ENCODE data around the gene ZCCHC14.

Gene ZCCHC14

DNA sequence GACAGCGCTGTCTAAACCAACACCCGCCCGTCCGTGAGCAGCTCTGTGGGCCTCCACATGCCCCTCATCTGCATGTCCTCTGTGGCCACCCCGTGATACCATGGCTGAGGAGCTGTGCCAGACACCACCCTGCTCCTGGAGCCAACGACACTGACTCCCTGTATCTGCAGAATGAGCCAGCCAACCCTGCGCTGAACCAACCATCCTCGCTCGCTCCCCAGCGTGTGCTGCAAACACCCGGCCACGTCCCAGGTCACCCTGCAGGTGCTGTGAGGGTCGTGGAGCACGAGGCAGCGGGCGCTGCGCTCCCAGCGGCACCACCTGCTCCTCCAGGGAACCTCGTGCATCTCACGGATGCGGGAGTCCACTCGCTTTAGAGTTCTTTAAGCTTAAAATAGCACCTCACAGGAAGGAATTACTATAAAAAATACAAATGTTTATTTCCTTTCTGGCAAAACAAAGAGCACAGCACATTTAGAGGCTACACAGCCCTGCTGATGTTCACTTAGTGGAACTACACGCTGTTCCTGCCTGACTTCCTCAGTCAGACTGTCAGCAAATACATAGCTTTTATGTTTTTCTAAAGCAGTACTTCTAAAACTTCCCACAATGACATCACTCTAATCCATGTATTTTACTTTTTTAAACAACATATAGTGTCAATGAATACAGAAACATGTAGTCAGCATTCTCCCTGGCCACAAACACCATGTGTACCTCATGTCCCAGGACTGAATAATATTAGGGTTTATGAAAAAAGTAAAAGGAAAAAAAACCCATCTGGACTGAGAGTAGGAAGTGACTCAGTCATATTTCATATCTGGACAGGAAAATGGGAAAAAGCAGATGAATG lies 57.2 kb downstream of the ZCCHC14 start:
- Histone ChIP-seq H3K36me3 (ENCODE audit: insufficient read depth) (no peaks in the 10 kb centered on the region), H3K9ac (no peak overlapping the region), H3K27ac (no peak overlapping the region), H3K4me1 (ENCODE audit: low read depth, poor library complexity, severe bottlenecking) (no peaks in the 10 kb centered on the region), H3K4me2 (no peak overlapping the region), H2AFZ (ENCODE audit: low read depth) (no peak overlapping the region), H3K4me3 (IDR thresholded peaks at IDR 0.05; ENCODE audit: insufficient read depth, low read depth, low read length) (no peak overlapping the region), H3K79me2 (ENCODE audit: insufficient read depth, low read depth) (no peaks in the 10 kb centered on the region), H4K20me1 (ENCODE audit: insufficient read depth) (no peaks in the 10 kb centered on the region), H3K27me3 (ENCODE audit: insufficient read depth, low read depth) (no peaks in the 10 kb centered on the region)
- TF ChIP-seq, protein P1, sequence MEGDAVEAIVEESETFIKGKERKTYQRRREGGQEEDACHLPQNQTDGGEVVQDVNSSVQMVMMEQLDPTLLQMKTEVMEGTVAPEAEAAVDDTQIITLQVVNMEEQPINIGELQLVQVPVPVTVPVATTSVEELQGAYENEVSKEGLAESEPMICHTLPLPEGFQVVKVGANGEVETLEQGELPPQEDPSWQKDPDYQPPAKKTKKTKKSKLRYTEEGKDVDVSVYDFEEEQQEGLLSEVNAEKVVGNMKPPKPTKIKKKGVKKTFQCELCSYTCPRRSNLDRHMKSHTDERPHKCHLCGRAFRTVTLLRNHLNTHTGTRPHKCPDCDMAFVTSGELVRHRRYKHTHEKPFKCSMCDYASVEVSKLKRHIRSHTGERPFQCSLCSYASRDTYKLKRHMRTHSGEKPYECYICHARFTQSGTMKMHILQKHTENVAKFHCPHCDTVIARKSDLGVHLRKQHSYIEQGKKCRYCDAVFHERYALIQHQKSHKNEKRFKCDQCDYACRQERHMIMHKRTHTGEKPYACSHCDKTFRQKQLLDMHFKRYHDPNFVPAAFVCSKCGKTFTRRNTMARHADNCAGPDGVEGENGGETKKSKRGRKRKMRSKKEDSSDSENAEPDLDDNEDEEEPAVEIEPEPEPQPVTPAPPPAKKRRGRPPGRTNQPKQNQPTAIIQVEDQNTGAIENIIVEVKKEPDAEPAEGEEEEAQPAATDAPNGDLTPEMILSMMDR (conservative IDR thresholded peaks at IDR 0.05; ENCODE audit: low read depth, low read length): no peak

DNA sequence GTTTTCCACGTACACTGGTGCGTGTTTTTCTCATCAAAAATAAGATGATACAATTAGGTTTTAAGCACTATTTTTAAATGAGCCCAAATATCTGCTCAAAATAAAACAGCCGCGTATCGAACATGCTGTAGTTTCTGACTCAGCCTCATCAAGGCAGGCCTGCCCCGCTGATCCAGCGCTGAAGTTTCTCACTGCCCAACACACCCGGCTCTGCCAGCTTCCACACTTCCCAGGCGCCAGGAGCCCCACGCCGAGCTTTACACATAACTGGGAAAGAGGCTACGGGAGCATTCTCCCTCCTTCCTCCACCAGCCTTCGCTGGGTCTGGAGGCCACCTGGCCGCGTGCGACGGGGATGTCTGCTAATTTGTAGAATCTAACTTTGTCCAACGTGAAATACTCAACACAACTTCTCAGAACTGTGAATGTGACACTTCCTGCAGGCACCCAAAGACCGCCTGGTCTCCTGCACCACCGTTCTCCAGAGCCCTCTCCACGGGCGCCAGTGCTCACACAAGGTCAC lies 58.6 kb downstream of the ZCCHC14 start:
- no peaks in the 10 kb centered on the region for H3K79me2 ChIP-seq (ENCODE audit: insufficient read depth, low read depth)

DNA sequence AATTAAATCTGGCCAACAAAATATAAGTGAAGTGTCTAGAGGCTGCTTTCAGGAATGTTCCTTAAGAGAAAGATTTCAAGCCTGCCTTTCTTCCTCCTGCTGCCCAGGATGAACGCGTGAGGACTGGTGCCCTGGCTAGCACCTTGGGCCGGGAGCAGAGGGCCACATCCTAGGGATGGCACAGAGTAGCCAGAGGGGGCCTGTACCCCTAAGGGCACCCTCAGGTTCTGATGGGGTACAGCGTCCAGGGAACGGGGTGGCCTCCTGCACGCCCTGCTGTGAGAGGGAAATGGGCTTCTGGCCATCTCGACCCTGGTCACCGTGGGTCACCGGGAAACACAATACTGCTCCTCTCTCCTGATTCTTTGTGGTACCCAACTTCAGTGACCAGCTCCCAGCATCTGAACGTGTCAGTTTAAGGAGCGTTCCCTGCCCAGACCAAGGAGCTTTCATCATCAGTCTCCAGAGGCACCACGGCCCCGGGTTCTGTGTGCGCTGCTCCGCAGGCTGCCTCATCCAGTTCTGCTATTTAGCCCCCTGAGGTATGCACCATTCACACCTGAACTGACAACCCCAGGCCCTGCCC lies 60.4 kb downstream of the ZCCHC14 start:
- H2AFZ ChIP-seq (ENCODE audit: low read depth): no peak overlapping the region
- TF ChIP-seq, protein P1 (conservative IDR thresholded peaks at IDR 0.05; ENCODE audit: low read depth, low read length): no peak
- no peak overlapping the region for H3K9ac ChIP-seq
- H3K27me3 ChIP-seq (ENCODE audit: insufficient read depth, low read depth): no peaks in the 10 kb centered on the region
- H3K4me1 ChIP-seq (ENCODE audit: low read depth, poor library complexity, severe bottlenecking): no peaks in the 10 kb centered on the region
- no peaks in the 10 kb centered on the region for H3K36me3 ChIP-seq (ENCODE audit: insufficient read depth)
- H3K27ac ChIP-seq: no peak overlapping the region
- H3K79me2 ChIP-seq (ENCODE audit: insufficient read depth, low read depth): no peaks in the 10 kb centered on the region
- no peak overlapping the region for H3K4me3 ChIP-seq (IDR thresholded peaks at IDR 0.05; ENCODE audit: insufficient read depth, low read depth, low read length)
- H3K4me2 ChIP-seq: no peak overlapping the region
- no peaks in the 10 kb centered on the region for H4K20me1 ChIP-seq (ENCODE audit: insufficient read depth)

More for the DNA sequence above, 58.6 kb downstream of the ZCCHC14 start:
- TF ChIP-seq, protein P1 (conservative IDR thresholded peaks at IDR 0.05; ENCODE audit: low read depth, low read length): no peak
- H3K27ac ChIP-seq: no peak overlapping the region
- H3K36me3 ChIP-seq (ENCODE audit: insufficient read depth): no peaks in the 10 kb centered on the region
- no peak overlapping the region for H3K4me2 ChIP-seq
- H3K4me1 ChIP-seq (ENCODE audit: low read depth, poor library complexity, severe bottlenecking): no peaks in the 10 kb centered on the region
- no peaks in the 10 kb centered on the region for H4K20me1 ChIP-seq (ENCODE audit: insufficient read depth)
- no peak overlapping the region for H3K9ac ChIP-seq
- H2AFZ ChIP-seq (ENCODE audit: low read depth): no peak overlapping the region
- no peaks in the 10 kb centered on the region for H3K27me3 ChIP-seq (ENCODE audit: insufficient read depth, low read depth)
- H3K4me3 ChIP-seq (IDR thresholded peaks at IDR 0.05; ENCODE audit: insufficient read depth, low read depth, low read length): no peak overlapping the region

DNA sequence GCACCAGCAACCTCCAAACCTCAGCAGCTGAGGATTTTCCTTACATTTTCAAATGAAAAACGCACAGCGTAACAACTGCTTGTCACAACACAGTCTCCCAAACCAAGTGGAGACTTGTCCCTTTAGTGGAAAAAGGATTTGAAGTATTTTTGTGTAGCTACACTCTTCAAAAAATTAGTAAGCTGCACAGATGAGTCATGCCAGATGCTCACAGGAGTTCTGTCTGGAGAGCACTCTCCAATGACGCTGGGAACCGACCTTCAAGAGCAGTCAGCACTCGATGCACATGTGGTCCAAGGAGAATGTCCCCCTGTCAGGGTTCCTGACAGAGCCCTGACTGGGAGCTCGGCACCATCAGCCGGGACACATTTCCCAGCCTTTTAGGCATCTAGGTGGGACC lies 60.9 kb downstream of the ZCCHC14 start:
- no peak overlapping the region for H3K4me2 ChIP-seq
- no peaks in the 10 kb centered on the region for H4K20me1 ChIP-seq (ENCODE audit: insufficient read depth)
- H3K27me3 ChIP-seq (ENCODE audit: insufficient read depth, low read depth): no peaks in the 10 kb centered on the region
- no peak overlapping the region for H3K9ac ChIP-seq
- no peaks in the 10 kb centered on the region for H3K36me3 ChIP-seq (ENCODE audit: insufficient read depth)
- H3K79me2 ChIP-seq (ENCODE audit: insufficient read depth, low read depth): no peaks in the 10 kb centered on the region
- no peak overlapping the region for H3K27ac ChIP-seq
- H2AFZ ChIP-seq (ENCODE audit: low read depth): no peak overlapping the region
- no peaks in the 10 kb centered on the region for H3K4me1 ChIP-seq (ENCODE audit: low read depth, poor library complexity, severe bottlenecking)
- H3K4me3 ChIP-seq (IDR thresholded peaks at IDR 0.05; ENCODE audit: insufficient read depth, low read depth, low read length): no peak overlapping the region
- TF ChIP-seq, protein P1 (conservative IDR thresholded peaks at IDR 0.05; ENCODE audit: low read depth, low read length): no peak
